ENCODE data around the gene ZNF544.
"Not testable (repeated sequence)": the region's sequence is repeated elsewhere in the genome, so short reads cannot be mapped to it uniquely, and the experiment has no call there.

DNA sequence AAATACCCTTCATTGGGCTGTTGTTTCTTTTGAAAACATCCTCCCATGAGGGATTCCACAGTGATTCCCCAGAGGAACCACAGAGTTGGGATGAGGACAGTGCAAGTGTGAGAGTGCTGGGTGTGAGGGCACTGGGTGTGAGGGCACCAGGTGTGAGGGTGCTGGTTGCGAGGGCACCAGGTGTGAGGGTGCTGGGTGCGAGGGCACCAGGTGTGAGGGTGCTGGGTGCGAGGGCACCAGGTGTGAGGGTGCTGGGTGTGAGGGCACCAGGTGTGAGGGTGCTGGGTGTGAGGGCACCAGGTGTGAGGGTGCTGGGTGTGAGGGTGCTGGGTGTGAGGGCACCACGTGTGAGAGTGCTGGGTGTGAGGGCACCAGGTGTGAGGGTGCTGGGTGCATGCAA lies 29.5 kb downstream of the ZNF544 start:
- TF ChIP-seq POLR2AphosphoS5 (IDR thresholded peaks at IDR 0.05), result not testable (repeated sequence)
- TF ChIP-seq, protein P1, sequence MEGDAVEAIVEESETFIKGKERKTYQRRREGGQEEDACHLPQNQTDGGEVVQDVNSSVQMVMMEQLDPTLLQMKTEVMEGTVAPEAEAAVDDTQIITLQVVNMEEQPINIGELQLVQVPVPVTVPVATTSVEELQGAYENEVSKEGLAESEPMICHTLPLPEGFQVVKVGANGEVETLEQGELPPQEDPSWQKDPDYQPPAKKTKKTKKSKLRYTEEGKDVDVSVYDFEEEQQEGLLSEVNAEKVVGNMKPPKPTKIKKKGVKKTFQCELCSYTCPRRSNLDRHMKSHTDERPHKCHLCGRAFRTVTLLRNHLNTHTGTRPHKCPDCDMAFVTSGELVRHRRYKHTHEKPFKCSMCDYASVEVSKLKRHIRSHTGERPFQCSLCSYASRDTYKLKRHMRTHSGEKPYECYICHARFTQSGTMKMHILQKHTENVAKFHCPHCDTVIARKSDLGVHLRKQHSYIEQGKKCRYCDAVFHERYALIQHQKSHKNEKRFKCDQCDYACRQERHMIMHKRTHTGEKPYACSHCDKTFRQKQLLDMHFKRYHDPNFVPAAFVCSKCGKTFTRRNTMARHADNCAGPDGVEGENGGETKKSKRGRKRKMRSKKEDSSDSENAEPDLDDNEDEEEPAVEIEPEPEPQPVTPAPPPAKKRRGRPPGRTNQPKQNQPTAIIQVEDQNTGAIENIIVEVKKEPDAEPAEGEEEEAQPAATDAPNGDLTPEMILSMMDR (IDR thresholded peaks at IDR 0.05; ENCODE audit: poor library complexity, severe bottlenecking), result not testable (repeated sequence)

All from neural cell (in vitro differentiated cells).